Mammary epithelial cell (primary cell): ENCODE measurements around the gene DPP8.

Experiments used
- CTCF ChIP-seq, 2 donors: IDR thresholded peaks in 1 of 2; conservative IDR thresholded peaks in 1 of 2; 2 replicates each; pipeline ENCODE4 v1.5.1; 2011 to 2012; ENCODE audit warnings: inconsistent platforms in 2 of 2, low read length in 2 of 2, mild to moderate bottlenecking in 2 of 2, control low read depth in 1 of 2, low read depth in 1 of 2; ENCODE audit not compliant: insufficient read depth in 1 of 2; ENCODE audit errors: extremely low read depth in 1 of 2
- EZH2 ChIP-seq: IDR thresholded peaks from 2 replicates; pipeline ENCODE4 v1.6.1; 2012; ENCODE audit warnings: low read length, inconsistent platforms, borderline replicate concordance

- no peak for TF ChIP-seq CTCF (conservative IDR thresholded peaks at IDR 0.05 in 1 of 2, IDR thresholded peaks at IDR 0.05 in 1 of 2; ENCODE audit: extremely low read depth in 1 of 2, insufficient read depth in 1 of 2, low read depth in 1 of 2, low read length in 2 of 2)
- no peak for TF ChIP-seq EZH2
These were observed 109.0 kb downstream of the DPP8 start for GRCh38 chr15:65408324-65409035.
